ENCODE data around the gene WDR91. TPM values are rescaled to one million over a fixed set of nuclear protein-coding genes. Genes with fewer than 3 reads are reported as not detected.
A peak's percentile ranks its signal among the peaks of the same experiment; 100 is the strongest.
"Not testable (repeated sequence)": the region's sequence is repeated elsewhere in the genome, so short reads cannot be mapped to it uniquely, and the experiment has no call there.

The WDR91 gene
- polyA plus RNA-seq, 1 donor from 2014 or later: 5.9 TPM

- H3K9me3 Mint-ChIP-seq: peaks cover 0 to 2% (median 0%) of the 10 kb centered on the region in 3 donors
- peaks cover 2% of the 10 kb centered on the region for H3K36me3 Mint-ChIP-seq
- peaks cover 14% of the 10 kb centered on the region for H3K27me3 Mint-ChIP-seq
- H3K4me3 Mint-ChIP-seq: no peak overlapping the region
- H3K4me1 Mint-ChIP-seq: peaks cover 9 to 11% (median 10%) of the 10 kb centered on the region in 3 donors
- no peak overlapping the region for H3K27ac Mint-ChIP-seq
Measured at GRCh38 chr7:135240441-135240840, 29.1 kb upstream of the WDR91 start.

GRCh38 chr7:135239263-135239662 is 27.9 kb upstream of the WDR91 start:
- Mint-ChIP-seq H3K4me1 (peaks cover 9 to 11% (median 10%) of the 10 kb centered on the region in 3 donors), H3K36me3 (peaks cover 3% of the 10 kb centered on the region), H3K9me3 (peaks cover 0 to 2% (median 0%) of the 10 kb centered on the region in 3 donors), H3K27ac (no peak overlapping the region), H3K27me3 (peaks cover 14% of the 10 kb centered on the region), H3K4me3 (peak overlapping the region in 1 of 4 donors; percentile 56)

- Mint-ChIP-seq H3K27me3 (peaks cover 16% of the 10 kb centered on the region), H3K36me3 (peaks cover 3% of the 10 kb centered on the region), H3K4me1 (peaks cover 9 to 11% (median 10%) of the 10 kb centered on the region in 3 donors), H3K27ac (no peak overlapping the region), H3K9me3 (peaks cover 0 to 2% (median 0%) of the 10 kb centered on the region in 3 donors), H3K4me3 (no peak overlapping the region)
Measured at GRCh38 chr7:135238112-135238744, 26.9 kb upstream of the WDR91 start.

- Mint-ChIP-seq H3K4me1 (peaks cover 9 to 11% (median 10%) of the 10 kb centered on the region in 3 donors), H3K4me3 (peak overlapping the region in 1 of 4 donors; percentile 0), H3K27ac (peak overlapping the region in 1 of 3 donors; percentile 19), H3K27me3 (peaks cover 16% of the 10 kb centered on the region), H3K36me3 (peaks cover 3% of the 10 kb centered on the region), H3K9me3 (peaks cover 0 to 2% (median 0%) of the 10 kb centered on the region in 3 donors)
Measured at GRCh38 chr7:135236727-135237126, 25.4 kb upstream of the WDR91 start.

GRCh38 chr7:135235841-135236240 is 24.5 kb upstream of the WDR91 start:
- Mint-ChIP-seq H3K4me1 (peaks cover 10 to 11% (median 10%) of the 10 kb centered on the region in 3 donors), H3K36me3 (peaks cover 3% of the 10 kb centered on the region), H3K27me3 (peaks cover 16% of the 10 kb centered on the region), H3K4me3 (no peak overlapping the region), H3K9me3 (peaks cover 0 to 2% (median 0%) of the 10 kb centered on the region in 3 donors), H3K27ac (no peak overlapping the region)

GRCh38 chr7:135234727-135235126 is 23.4 kb upstream of the WDR91 start:
- Mint-ChIP-seq H3K4me3 (no peak overlapping the region), H3K9me3 (peaks cover 0 to 2% (median 0%) of the 10 kb centered on the region in 3 donors), H3K27me3 (peaks cover 12% of the 10 kb centered on the region), H3K36me3 (peaks cover 3% of the 10 kb centered on the region), H3K4me1 (peaks cover 10 to 11% (median 10%) of the 10 kb centered on the region in 3 donors), H3K27ac (no peak overlapping the region)

GRCh38 chr7:135234095-135234494 is 22.8 kb upstream of the WDR91 start:
- not testable (repeated sequence) for H3K4me3 Mint-ChIP-seq, H3K27ac Mint-ChIP-seq, H3K9me3 Mint-ChIP-seq, H3K36me3 Mint-ChIP-seq
- H3K4me1 Mint-ChIP-seq: peaks cover 10 to 11% (median 10%) of the 10 kb centered on the region in 3 donors
- H3K27me3 Mint-ChIP-seq: peaks cover 10% of the 10 kb centered on the region

GRCh38 chr7:135233570-135233969 is 22.2 kb upstream of the WDR91 start, which contains the start of gene STRA8:
Gene STRA8 (plus strand): TSS chr7:135233838. CDS start chr7:135240525, 6,687 bp downstream.
- peaks cover 10 to 11% (median 10%) of the 10 kb centered on the region in 3 donors for H3K4me1 Mint-ChIP-seq
- H3K27me3 Mint-ChIP-seq: peaks cover 7% of the 10 kb centered on the region
- H3K4me3 Mint-ChIP-seq: no peak within 1 kb of the TSS
- peaks cover 0 to 2% (median 0%) of the 10 kb centered on the region in 3 donors for H3K9me3 Mint-ChIP-seq
- H3K36me3 Mint-ChIP-seq: peaks cover 3% of the 10 kb centered on the region
- no peak within 1 kb of the TSS for H3K27ac Mint-ChIP-seq

GRCh38 chr7:135232720-135233119 is 21.4 kb upstream of the WDR91 start:
- no peak overlapping the region for H3K27ac Mint-ChIP-seq
- peaks cover 10 to 11% (median 10%) of the 10 kb centered on the region in 3 donors for H3K4me1 Mint-ChIP-seq
- H3K4me3 Mint-ChIP-seq: no peak overlapping the region
- peaks cover 3% of the 10 kb centered on the region for H3K36me3 Mint-ChIP-seq
- peaks cover 0 to 2% (median 0%) of the 10 kb centered on the region in 3 donors for H3K9me3 Mint-ChIP-seq
- H3K27me3 Mint-ChIP-seq: peaks cover 7% of the 10 kb centered on the region

- Mint-ChIP-seq H3K27me3 (peaks cover 6% of the 10 kb centered on the region), H3K4me3 (no peak overlapping the region), H3K9me3 (peaks cover 0 to 2% (median 0%) of the 10 kb centered on the region in 3 donors), H3K36me3 (peaks cover 3% of the 10 kb centered on the region), H3K27ac (no peak overlapping the region), H3K4me1 (peaks cover 8 to 10% (median 9%) of the 10 kb centered on the region in 3 donors)
Measured at GRCh38 chr7:135232087-135232486, 20.8 kb upstream of the WDR91 start.

GRCh38 chr7:135231686-135232085 is 20.4 kb upstream of the WDR91 start:
- Mint-ChIP-seq H3K27ac (peak overlapping the region in 1 of 3 donors; percentile 60), H3K4me1 (peaks cover 4 to 6% (median 5%) of the 10 kb centered on the region in 3 donors), H3K36me3 (peaks cover 3% of the 10 kb centered on the region), H3K27me3 (peaks cover 2% of the 10 kb centered on the region), H3K9me3 (peaks cover 0 to 2% (median 0%) of the 10 kb centered on the region in 3 donors), H3K4me3 (no peak overlapping the region)

GRCh38 chr7:135224027-135224426 is 12.7 kb upstream of the WDR91 start:
- Mint-ChIP-seq H3K27me3 (peaks cover 1% of the 10 kb centered on the region), H3K27ac (no peak overlapping the region), H3K4me3 (peak overlapping the region in 1 of 4 donors; percentile 42), H3K36me3 (peaks cover 2% of the 10 kb centered on the region), H3K9me3 (no peaks in the 10 kb centered on the region), H3K4me1 (peaks cover 8 to 20% (median 10%) of the 10 kb centered on the region in 3 donors)

GRCh38 chr7:135217645-135218509 is 6.6 kb upstream of the WDR91 start:
- Mint-ChIP-seq H3K27me3 (peaks cover 3% of the 10 kb centered on the region), H3K36me3 (peaks cover 2% of the 10 kb centered on the region), H3K4me3 (no peak overlapping the region), H3K27ac (no peak overlapping the region), H3K9me3 (no peaks in the 10 kb centered on the region), H3K4me1 (peaks cover 0 to 5% (median 0%) of the 10 kb centered on the region in 3 donors)

GRCh38 chr7:135215698-135216097 is 4.4 kb upstream of the WDR91 start:
- Mint-ChIP-seq H3K36me3 (no peaks in the 10 kb centered on the region), H3K9me3 (no peaks in the 10 kb centered on the region), H3K27me3 (peaks cover 3% of the 10 kb centered on the region), H3K4me3 (peak overlapping the region in 1 of 4 donors; percentile 33), H3K4me1 (peaks cover 0 to 6% (median 2%) of the 10 kb centered on the region in 3 donors), H3K27ac (no peak overlapping the region)

- peak overlapping the region in 1 of 4 donors; percentile 33 for H3K4me3 Mint-ChIP-seq
- peaks cover 3% of the 10 kb centered on the region for H3K27me3 Mint-ChIP-seq
- H3K9me3 Mint-ChIP-seq: no peaks in the 10 kb centered on the region
- peaks cover 0 to 9% (median 5%) of the 10 kb centered on the region in 3 donors for H3K4me1 Mint-ChIP-seq
- H3K27ac Mint-ChIP-seq: no peak overlapping the region
- no peaks in the 10 kb centered on the region for H3K36me3 Mint-ChIP-seq
Measured at GRCh38 chr7:135215180-135215579, 3.9 kb upstream of the WDR91 start.
